Glutamatergic neuron (in vitro differentiated cells): ENCODE data around the gene CACNA2D1. TPM values are rescaled to one million over a fixed set of nuclear protein-coding genes. Genes with fewer than 3 reads are reported as not detected.

Experiments
- DNase-seq: peaks from one replicate; pipeline ENCODE4 v3.0.0; 2022
- H3K27ac Mint-ChIP-seq: one replicate; pipeline ENCODE4 v1.8.0; 2020; ENCODE audit warnings: mild to moderate bottlenecking, mixed read lengths, inconsistent platforms; ENCODE audit not compliant: unreplicated experiment
- H3K27me3 Mint-ChIP-seq: one replicate; pipeline ENCODE4 v1.8.0; 2020; ENCODE audit warnings: mild to moderate bottlenecking, moderate library complexity, mixed read lengths, inconsistent platforms; ENCODE audit not compliant: unreplicated experiment
- H3K36me3 Mint-ChIP-seq: one replicate; pipeline ENCODE4 v1.8.0; 2020; ENCODE audit warnings: mild to moderate bottlenecking, mixed read lengths, inconsistent platforms; ENCODE audit not compliant: unreplicated experiment
- H3K4me1 Mint-ChIP-seq: one replicate; pipeline ENCODE4 v1.8.0; 2020; ENCODE audit warnings: mild to moderate bottlenecking, low read depth, mixed read lengths, inconsistent platforms; ENCODE audit not compliant: unreplicated experiment
- H3K4me3 Mint-ChIP-seq: one replicate; pipeline ENCODE4 v1.8.0; 2020; ENCODE audit warnings: mild to moderate bottlenecking, mixed read lengths, inconsistent platforms; ENCODE audit not compliant: unreplicated experiment
- H3K9me3 Mint-ChIP-seq: one replicate; pipeline ENCODE4 v1.8.0; 2020; ENCODE audit warnings: mild to moderate bottlenecking, moderate library complexity, mixed read lengths, inconsistent platforms; ENCODE audit not compliant: unreplicated experiment
- CTCF ChIP-seq: fragments of 200-600 bp; sonication (generic); IDR thresholded peaks from one replicate; pipeline ENCODE4 v1.5.0; 2021; ENCODE audit not compliant: partially characterized antibody, unreplicated experiment
- total RNA-seq: library from RNA; stranded (reverse); fragmentation: NEBNext Ultra II Directional; extraction: Animal tissue kit (Norgen Biotek cat#: 25700); gene quantifications from one replicate; pipeline ENCODE4 v1.2.1, GENCODE V29; 2021; ENCODE audit not compliant: unreplicated experiment

CACNA2D1 gene
- total RNA-seq, 1 donor from 2014 or later: 258 TPM

- H3K27ac Mint-ChIP-seq: no peak overlapping the region
- no peak for TF ChIP-seq CTCF
- H3K4me3 Mint-ChIP-seq: peak overlapping the region; percentile 36
- H3K9me3 Mint-ChIP-seq: no peaks in the 10 kb centered on the region
- DNase-seq: no peak
- H3K27me3 Mint-ChIP-seq: peaks cover 5% of the 10 kb centered on the region
- no peaks in the 10 kb centered on the region for H3K36me3 Mint-ChIP-seq
- peaks cover 35% of the 10 kb centered on the region for H3K4me1 Mint-ChIP-seq
Observed at GRCh38 chr7:82270870-82271269, 172.7 kb downstream of the CACNA2D1 start.

GRCh38 chr7:82268632-82269031 lies 174.9 kb downstream of the CACNA2D1 start:
- Mint-ChIP-seq H3K9me3 (peaks cover 6% of the 10 kb centered on the region), H3K4me1 (peaks cover 42% of the 10 kb centered on the region), H3K27me3 (peaks cover 2% of the 10 kb centered on the region), H3K36me3 (no peaks in the 10 kb centered on the region), H3K27ac (peak overlapping the region; percentile 22), H3K4me3 (no peak overlapping the region)
- no peak for TF ChIP-seq CTCF
- no peak for DNase-seq

GRCh38 chr7:82266081-82266480 lies 177.5 kb downstream of the CACNA2D1 start:
- DNase-seq: no peak
- peaks cover 54% of the 10 kb centered on the region for H3K4me1 Mint-ChIP-seq
- H3K4me3 Mint-ChIP-seq: no peak overlapping the region
- H3K27ac Mint-ChIP-seq: no peak overlapping the region
- H3K27me3 Mint-ChIP-seq: peaks cover 2% of the 10 kb centered on the region
- H3K36me3 Mint-ChIP-seq: no peaks in the 10 kb centered on the region
- no peak for TF ChIP-seq CTCF
- peaks cover 11% of the 10 kb centered on the region for H3K9me3 Mint-ChIP-seq

GRCh38 chr7:82264783-82265305 lies 178.7 kb downstream of the CACNA2D1 start:
- DNase-seq: no peak
- Mint-ChIP-seq H3K27me3 (peaks cover 2% of the 10 kb centered on the region), H3K4me1 (peaks cover 44% of the 10 kb centered on the region), H3K4me3 (peak overlapping the region; percentile 45), H3K36me3 (no peaks in the 10 kb centered on the region), H3K9me3 (peaks cover 11% of the 10 kb centered on the region), H3K27ac (peak overlapping the region; percentile 90)
- TF ChIP-seq CTCF: no peak

GRCh38 chr7:82263920-82264782 lies 179.4 kb downstream of the CACNA2D1 start:
- peaks cover 11% of the 10 kb centered on the region for H3K9me3 Mint-ChIP-seq
- H3K36me3 Mint-ChIP-seq: no peaks in the 10 kb centered on the region
- TF ChIP-seq CTCF: no peak
- H3K4me3 Mint-ChIP-seq: peak overlapping the region; percentile 68
- H3K4me1 Mint-ChIP-seq: peaks cover 43% of the 10 kb centered on the region
- H3K27me3 Mint-ChIP-seq: peaks cover 2% of the 10 kb centered on the region
- H3K27ac Mint-ChIP-seq: peak overlapping the region; percentile 90
- no peak for DNase-seq
